GM21529 (cell line): ENCODE data around the gene EXOSC9.

Experiments used
- ATAC-seq: cut with Tn5 transposase; IDR thresholded peaks from one replicate; pipeline ENCODE4 v1.9.1; 2021; ENCODE audit not compliant: unreplicated experiment

EXOSC9 gene

GRCh38 chr4:121822796-121823504 lies 21.8 kb downstream of the EXOSC9 start:
- peak; percentile 45 for ATAC-seq

DNA sequence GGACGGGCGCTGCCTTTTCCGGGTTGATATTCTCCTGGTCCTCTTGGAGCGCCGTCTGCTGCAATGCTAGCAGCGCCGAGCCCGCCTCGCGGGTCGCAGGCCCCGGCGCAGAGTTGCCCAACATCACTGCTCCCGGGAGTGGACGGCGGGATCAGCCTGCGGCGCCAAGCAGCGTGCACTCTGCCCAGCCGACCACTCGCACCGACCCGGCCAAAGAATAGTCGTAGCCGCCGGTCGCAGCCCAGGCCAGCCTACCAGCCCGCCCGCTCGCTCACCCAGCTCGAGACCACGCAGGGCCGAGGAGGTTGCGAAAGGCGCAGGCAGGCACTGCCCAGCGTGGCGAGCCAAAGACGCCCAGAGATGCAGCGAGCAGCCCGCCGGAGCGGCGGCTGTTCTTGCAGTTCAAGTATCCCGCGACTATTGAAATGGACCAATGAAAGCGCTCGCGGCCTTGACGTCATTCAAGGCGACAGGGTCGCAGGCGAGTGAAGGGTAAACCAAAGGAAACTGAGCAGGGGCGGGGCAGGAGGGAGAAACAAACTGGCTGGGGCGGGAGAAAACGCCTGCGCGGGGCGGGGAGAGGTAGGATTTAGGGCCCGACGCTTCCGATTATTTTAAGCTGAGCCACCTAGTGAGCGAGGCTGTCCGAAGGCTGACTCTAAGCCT lies 22.5 kb downstream of the EXOSC9 start, which contains the start of gene CCNA2:
Gene CCNA2, minus strand, starts transcription at position 379 of the 666 bp plus-strand sequence. Its CDS starts 255 bp downstream, at position 124.
- peak; percentile 93 for ATAC-seq

DNA sequence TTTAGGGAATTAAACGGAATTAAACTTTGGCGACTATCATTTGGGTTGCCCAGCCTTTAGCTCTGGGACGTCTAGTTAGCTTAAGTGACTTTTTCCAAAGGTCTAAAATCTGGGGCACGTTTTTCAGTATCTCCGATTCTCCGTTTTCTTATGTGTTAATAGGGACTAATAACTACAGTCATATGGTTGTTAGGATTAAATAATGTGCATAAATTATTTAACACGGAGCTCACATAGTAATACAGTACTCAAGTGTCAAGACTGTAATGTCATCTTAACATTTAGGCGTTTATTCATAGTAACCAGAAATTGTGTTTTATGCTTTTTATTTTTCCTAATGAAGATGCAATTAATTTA lies 23.0 kb downstream of the EXOSC9 start:
- no peak for ATAC-seq

DNA sequence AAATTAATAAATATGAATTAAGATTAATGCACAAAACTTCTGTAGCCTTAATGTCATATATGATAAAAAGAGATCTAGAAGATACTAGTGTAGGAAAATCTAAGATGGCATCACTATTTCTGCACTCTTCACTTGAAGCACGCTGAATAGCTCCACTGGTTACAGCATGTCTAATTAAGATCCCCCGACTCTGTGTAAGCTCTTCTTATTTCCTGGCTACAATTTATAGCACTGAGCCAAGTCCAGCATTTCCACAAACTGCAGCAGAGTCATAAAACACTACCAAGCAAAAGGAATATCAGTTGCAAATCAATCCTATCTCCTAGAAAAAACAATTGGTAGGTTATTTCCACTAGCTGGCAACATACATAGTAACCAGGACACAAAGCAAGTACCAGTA lies 23.8 kb downstream of the EXOSC9 start:
- no peak for ATAC-seq

DNA sequence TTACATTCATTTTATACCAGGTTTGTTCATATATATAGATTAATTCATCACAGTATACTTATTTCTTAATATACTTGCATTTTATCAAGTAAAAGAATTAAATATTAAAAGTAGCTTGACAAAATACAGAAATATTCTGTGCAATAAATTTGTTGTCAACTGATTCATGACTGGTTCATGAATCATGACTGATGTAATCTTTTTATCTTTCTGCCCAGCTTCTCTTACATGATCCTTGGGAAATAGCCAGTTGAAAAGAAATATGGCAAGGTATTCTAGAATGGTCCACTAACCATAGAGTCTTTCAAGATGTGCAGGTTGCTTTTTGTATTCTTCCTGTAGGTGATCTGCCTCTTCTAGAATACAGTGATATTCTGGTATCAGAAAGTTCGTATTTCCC lies 26.7 kb downstream of the EXOSC9 start:
- ATAC-seq: no peak

- ATAC-seq: no peak
These were observed 28.4 kb downstream of the EXOSC9 start for GRCh38 chr4:121829511-121829910.

DNA sequence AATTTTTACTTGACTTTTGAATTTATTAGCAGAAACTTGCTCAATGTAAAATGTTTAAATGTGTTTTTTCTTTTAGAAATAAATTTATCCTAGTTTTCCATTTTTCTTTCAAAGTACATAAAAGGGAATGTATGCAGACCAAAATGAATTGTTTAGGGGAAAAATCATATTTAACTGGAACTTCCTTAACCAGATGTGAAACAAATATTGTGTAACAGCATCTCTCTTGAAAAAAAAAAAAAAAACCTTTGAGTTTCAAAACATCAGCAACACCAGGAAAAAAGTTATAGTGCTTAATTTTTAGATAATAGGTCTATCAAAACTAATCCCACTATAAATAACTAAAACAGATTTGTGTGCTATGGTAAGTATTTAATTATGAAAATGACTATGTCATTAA lies 37.0 kb downstream of the EXOSC9 start:
- no peak for ATAC-seq

GRCh38 chr4:121842862-121843261 lies 41.7 kb downstream of the EXOSC9 start:
- no peak for ATAC-seq

- ATAC-seq: no peak
These were observed 45.5 kb downstream of the EXOSC9 start for GRCh38 chr4:121846662-121847061.

DNA sequence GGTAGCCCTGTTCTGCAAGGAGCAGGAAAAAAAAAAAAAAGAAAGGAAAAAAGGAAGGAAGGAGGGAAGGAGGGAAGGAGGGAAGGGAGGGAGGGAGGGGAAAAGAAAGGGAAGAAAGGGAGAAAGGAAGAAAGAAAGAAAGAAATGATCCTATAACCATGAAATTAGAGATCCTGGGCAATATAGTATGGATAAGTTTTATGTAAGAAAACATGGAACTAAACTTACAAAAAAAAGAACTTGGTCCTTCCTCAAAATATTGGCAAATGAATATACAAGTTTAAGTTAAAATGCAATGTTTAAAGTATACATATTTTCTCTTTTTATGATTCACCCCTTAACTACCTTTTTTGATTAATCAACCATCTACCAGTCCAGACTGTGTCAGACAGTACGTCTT lies 50.2 kb downstream of the EXOSC9 start:
- ATAC-seq: no peak

- no peak for ATAC-seq
These were observed 59.0 kb downstream of the EXOSC9 start for GRCh38 chr4:121860121-121860520.

- ATAC-seq: no peak
These were observed 60.3 kb downstream of the EXOSC9 start for GRCh38 chr4:121861426-121861825.

GRCh38 chr4:121863799-121864198 lies 62.7 kb downstream of the EXOSC9 start:
- ATAC-seq: no peak
